ENCODE results near the gene TAF5L. TPM values are rescaled to one million over a fixed set of nuclear protein-coding genes. Genes with fewer than 3 reads are reported as not detected.

TAF5L gene
- total and polyA plus RNA-seq, 2 of the 13 experiments (the other 11 are each of a cell fraction or from before 2014, with no cell fraction given): 10.8 to 18.2 TPM

DNA sequence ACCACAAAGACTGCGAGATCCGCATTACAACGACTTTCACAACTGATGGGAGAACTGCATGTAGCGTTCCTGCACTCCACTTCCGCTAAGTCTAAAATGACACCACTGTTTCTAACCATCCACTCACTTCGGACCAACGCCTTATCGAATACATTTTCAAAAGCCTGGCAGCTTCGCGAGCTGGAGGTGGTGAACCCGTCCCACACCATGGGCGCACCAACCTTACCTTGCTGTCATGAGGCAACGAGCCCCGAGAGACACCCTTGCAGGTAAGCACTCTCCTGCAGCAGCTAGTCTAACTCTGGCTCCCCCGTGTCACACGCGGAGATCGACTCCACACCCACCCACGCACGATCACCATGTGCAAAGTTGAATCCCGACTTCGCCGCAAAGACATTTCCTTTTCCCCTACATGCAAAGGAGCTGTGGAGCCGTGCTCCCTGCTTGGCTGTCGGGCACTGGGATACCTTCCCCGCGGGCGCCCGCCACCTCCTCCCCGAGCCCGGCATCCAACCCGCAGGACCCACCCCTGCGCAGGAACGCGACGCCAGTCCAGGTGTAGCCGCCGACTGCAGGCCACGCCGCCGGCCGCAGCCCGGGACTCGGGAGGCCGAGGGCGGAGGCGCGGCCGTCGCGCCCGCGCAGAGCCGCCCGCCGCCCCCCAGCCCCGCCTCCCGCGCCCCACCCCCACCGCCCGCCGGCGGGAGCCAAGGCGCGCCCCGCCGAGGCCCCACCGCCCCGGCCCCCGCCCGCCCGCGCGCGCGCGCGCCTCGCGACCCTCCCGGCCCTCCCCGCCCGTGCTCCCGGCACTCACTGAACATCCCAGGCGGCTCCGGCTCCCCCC is 629 bp downstream of the TAF5L start (continued):
- no peak for TF ChIP-seq ZNF260 (CRISPR knock-in tag; IDR thresholded peaks at IDR 0.05; ENCODE audit: borderline replicate concordance, low read depth)
- no peak for TF ChIP-seq JDP2 (CRISPR knock-in tag; IDR thresholded peaks at IDR 0.05; ENCODE audit: borderline replicate concordance)
- 0 out of 2 replicates have a peak, but pooled peaks have one; percentile 15 for TF ChIP-seq ZBED4 (CRISPR knock-in tag; IDR thresholded peaks at IDR 0.05; ENCODE audit: borderline replicate concordance)
- TF ChIP-seq BRD4 (CRISPR knock-in tag; IDR thresholded peaks at IDR 0.05): no peak
- no peak for TF ChIP-seq NCOA2 (CRISPR knock-in tag; IDR thresholded peaks at IDR 0.05)
- TF ChIP-seq ZNF850 (CRISPR knock-in tag; conservative IDR thresholded peaks at IDR 0.05): no peak
- no peak for TF ChIP-seq RNF219 (CRISPR knock-in tag; IDR thresholded peaks at IDR 0.05)
- TF ChIP-seq MTERF4 (CRISPR knock-in tag; IDR thresholded peaks at IDR 0.05): no peak
- no peak for TF ChIP-seq CHD4 (IDR thresholded peaks at IDR 0.05; ENCODE audit: borderline replicate concordance, low read length)
- no peak for TF ChIP-seq HMG20B (CRISPR knock-in tag; conservative IDR thresholded peaks at IDR 0.05)
- 0 out of 2 replicates have a peak, but pooled peaks have one; percentile 27 for TF ChIP-seq ZNF672 (CRISPR knock-in tag; IDR thresholded peaks at IDR 0.05)
- no peak for TF ChIP-seq KLF9 (CRISPR knock-in tag; IDR thresholded peaks at IDR 0.05; ENCODE audit: low read depth)
- TF ChIP-seq FLYWCH1 (CRISPR knock-in tag; IDR thresholded peaks at IDR 0.05): no peak
- TF ChIP-seq, protein P1, sequence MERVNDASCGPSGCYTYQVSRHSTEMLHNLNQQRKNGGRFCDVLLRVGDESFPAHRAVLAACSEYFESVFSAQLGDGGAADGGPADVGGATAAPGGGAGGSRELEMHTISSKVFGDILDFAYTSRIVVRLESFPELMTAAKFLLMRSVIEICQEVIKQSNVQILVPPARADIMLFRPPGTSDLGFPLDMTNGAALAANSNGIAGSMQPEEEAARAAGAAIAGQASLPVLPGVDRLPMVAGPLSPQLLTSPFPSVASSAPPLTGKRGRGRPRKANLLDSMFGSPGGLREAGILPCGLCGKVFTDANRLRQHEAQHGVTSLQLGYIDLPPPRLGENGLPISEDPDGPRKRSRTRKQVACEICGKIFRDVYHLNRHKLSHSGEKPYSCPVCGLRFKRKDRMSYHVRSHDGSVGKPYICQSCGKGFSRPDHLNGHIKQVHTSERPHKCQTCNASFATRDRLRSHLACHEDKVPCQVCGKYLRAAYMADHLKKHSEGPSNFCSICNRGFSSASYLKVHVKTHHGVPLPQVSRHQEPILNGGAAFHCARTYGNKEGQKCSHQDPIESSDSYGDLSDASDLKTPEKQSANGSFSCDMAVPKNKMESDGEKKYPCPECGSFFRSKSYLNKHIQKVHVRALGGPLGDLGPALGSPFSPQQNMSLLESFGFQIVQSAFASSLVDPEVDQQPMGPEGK (CRISPR knock-in tag; IDR thresholded peaks at IDR 0.05): peak; percentile 29
- TF ChIP-seq ZBTB42 (CRISPR knock-in tag; IDR thresholded peaks at IDR 0.05): no peak
- TF ChIP-seq NR2F2 (IDR thresholded peaks at IDR 0.05; ENCODE audit: borderline replicate concordance, low read depth): peak; percentile 32; the same call in 1 of the 2 replicates
- no peak for TF ChIP-seq SNAPC2 (CRISPR knock-in tag; IDR thresholded peaks at IDR 0.05)
